WTC11 (cell line): ENCODE measurements around the gene COPS9.
A peak's percentile ranks its signal among the peaks of the same experiment; 100 is the strongest.

Experiments
- CBFB ChIP-seq: sonication (generic); formaldehyde crosslinking; IDR thresholded peaks from 2 replicates; pipeline ENCODE4 v1.8.1; 2022; ENCODE audit warnings: mild to moderate bottlenecking, low read depth, missing genetic modification reagents
- CREB1 ChIP-seq: sonication (generic); formaldehyde crosslinking; IDR thresholded peaks from 2 replicates; pipeline ENCODE4 v1.8.0; 2023; ENCODE audit warnings: mild to moderate bottlenecking, missing genetic modification reagents
- ETV6 ChIP-seq: sonication (generic); formaldehyde crosslinking; IDR thresholded peaks from 2 replicates; pipeline ENCODE4 v1.8.1; 2022; ENCODE audit warnings: mild to moderate bottlenecking, missing genetic modification reagents
- TF ChIP-seq, protein P1 (sequence below): fragments of 200-600 bp; IDR thresholded peaks from 2 replicates; pipeline ENCODE4 v1.8.0; 2022; ENCODE audit warnings: antibody characterized with exemption
- TF ChIP-seq, protein P2 (sequence below): sonication (generic); formaldehyde crosslinking; IDR thresholded peaks from 2 replicates; pipeline ENCODE4 v1.8.1; 2022; ENCODE audit warnings: mild to moderate bottlenecking, missing genetic modification reagents, moderate library complexity, borderline replicate concordance
- TF ChIP-seq, protein P3 (sequence below): sonication (generic); formaldehyde crosslinking; IDR thresholded peaks from 2 replicates; pipeline ENCODE4 v1.8.1; 2023; ENCODE audit warnings: mild to moderate bottlenecking, missing genetic modification reagents, moderate library complexity

DNA sequence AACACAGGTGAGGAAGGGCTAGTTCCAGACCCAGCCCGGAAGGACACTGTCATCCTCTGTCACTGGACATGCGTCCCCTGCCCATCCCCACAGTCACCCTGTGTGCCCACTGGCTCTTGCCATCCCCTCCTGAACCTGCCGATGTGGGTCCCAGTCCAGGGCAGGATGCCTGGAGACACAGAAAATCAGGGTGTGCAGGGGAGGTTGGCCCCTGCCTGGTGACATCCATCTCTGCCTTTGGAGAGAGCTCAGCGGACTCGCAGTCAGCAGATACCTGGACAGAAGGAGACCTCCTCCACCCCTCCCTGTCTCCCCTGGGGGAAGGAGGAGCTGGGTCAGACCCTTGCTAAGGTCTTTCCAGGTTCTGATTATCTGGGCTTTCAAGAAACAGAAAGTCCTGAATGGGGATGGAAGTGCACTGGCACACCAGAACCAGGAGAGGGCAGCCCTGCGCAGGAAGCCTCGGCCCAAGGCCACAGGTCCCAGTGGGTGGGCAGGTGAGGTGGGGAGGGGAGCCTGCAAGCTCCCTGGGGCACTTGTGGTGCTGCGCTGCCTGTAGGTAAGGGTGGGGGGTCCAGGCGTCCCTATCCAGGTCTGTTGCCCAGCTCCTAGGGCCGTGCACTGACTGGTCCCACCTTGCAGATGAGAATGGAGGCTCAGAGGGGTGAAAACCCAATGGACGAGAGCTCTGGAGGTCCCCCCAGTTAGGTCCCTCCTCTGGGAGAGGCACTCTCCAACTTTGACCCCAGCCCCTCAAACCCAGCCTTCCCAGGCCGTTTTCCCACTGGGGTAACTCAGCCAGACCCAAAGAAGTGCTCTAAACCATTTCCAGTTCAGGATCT is 14.1 kb upstream of the COPS9 start:
- TF ChIP-seq, protein P1, sequence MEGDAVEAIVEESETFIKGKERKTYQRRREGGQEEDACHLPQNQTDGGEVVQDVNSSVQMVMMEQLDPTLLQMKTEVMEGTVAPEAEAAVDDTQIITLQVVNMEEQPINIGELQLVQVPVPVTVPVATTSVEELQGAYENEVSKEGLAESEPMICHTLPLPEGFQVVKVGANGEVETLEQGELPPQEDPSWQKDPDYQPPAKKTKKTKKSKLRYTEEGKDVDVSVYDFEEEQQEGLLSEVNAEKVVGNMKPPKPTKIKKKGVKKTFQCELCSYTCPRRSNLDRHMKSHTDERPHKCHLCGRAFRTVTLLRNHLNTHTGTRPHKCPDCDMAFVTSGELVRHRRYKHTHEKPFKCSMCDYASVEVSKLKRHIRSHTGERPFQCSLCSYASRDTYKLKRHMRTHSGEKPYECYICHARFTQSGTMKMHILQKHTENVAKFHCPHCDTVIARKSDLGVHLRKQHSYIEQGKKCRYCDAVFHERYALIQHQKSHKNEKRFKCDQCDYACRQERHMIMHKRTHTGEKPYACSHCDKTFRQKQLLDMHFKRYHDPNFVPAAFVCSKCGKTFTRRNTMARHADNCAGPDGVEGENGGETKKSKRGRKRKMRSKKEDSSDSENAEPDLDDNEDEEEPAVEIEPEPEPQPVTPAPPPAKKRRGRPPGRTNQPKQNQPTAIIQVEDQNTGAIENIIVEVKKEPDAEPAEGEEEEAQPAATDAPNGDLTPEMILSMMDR, result peak; percentile 64
- TF ChIP-seq CREB1 (CRISPR knock-in tag) (no peak), CBFB (CRISPR knock-in tag) (no peak), ETV6 (CRISPR knock-in tag) (no peak)
- TF ChIP-seq, protein P2, sequence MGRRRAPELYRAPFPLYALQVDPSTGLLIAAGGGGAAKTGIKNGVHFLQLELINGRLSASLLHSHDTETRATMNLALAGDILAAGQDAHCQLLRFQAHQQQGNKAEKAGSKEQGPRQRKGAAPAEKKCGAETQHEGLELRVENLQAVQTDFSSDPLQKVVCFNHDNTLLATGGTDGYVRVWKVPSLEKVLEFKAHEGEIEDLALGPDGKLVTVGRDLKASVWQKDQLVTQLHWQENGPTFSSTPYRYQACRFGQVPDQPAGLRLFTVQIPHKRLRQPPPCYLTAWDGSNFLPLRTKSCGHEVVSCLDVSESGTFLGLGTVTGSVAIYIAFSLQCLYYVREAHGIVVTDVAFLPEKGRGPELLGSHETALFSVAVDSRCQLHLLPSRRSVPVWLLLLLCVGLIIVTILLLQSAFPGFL (CRISPR knock-in tag), result no peak
- TF ChIP-seq, protein P3, sequence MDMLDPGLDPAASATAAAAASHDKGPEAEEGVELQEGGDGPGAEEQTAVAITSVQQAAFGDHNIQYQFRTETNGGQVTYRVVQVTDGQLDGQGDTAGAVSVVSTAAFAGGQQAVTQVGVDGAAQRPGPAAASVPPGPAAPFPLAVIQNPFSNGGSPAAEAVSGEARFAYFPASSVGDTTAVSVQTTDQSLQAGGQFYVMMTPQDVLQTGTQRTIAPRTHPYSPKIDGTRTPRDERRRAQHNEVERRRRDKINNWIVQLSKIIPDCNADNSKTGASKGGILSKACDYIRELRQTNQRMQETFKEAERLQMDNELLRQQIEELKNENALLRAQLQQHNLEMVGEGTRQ (CRISPR knock-in tag), result no peak
